NCI-H774 (cell line): ENCODE measurements around the gene CCDC86.
A peak's percentile ranks its signal among the peaks of the same experiment; 100 is the strongest.

ENCODE experiments used
- DNase-seq: peaks from one replicate; lab custom pipeline; 2025; lab: John Stamatoyannopoulos, UW

The CCDC86 gene

GRCh38 chr11:60891103-60891741 is 49.3 kb downstream of the CCDC86 start:
- no peak for DNase-seq

GRCh38 chr11:60895687-60896086 is 53.8 kb downstream of the CCDC86 start:
- DNase-seq, result no peak

GRCh38 chr11:60897496-60897895 is 55.6 kb downstream of the CCDC86 start:
- no peak for DNase-seq

- peak; percentile 31 for DNase-seq
Measured at GRCh38 chr11:60899046-60899936, 57.4 kb downstream of the CCDC86 start.

- no peak for DNase-seq
Measured at GRCh38 chr11:60899977-60900376, 58.1 kb downstream of the CCDC86 start.
